ENCODE measurements around the gene ERMARD.

GRCh38 chr6:169707772-169708171, 43.6 kb upstream of the ERMARD start:
- no peak for TF ChIP-seq CTCF (IDR thresholded peaks at IDR 0.05; ENCODE audit: insufficient read depth, low read length)
- no peak for TF ChIP-seq REST (IDR thresholded peaks at IDR 0.05; ENCODE audit: insufficient replicate concordance, low read depth)
- no peak for TF ChIP-seq GABPA (IDR thresholded peaks at IDR 0.05; ENCODE audit: low read depth)
- no peak for TF ChIP-seq POLR2AphosphoS5 (IDR thresholded peaks at IDR 0.05; ENCODE audit: low read depth)
- no peak for TF ChIP-seq SPI1 (IDR thresholded peaks at IDR 0.05; ENCODE audit: borderline replicate concordance, low read depth)
